GM18526 (cell line): Measurements from ENCODE around the gene DDX10.

Experiments used
- POLR2A ChIP-seq: IDR thresholded peaks from 3 replicates; pipeline ENCODE4 v1.6.1; 2011; ENCODE audit not compliant: insufficient read length; ENCODE audit errors: extremely low read depth

The DDX10 gene

GRCh38 chr11:108805030-108805429 is 140.2 kb downstream of the DDX10 start:
- no peak for TF ChIP-seq POLR2A

- TF ChIP-seq POLR2A: no peak
Observed at GRCh38 chr11:108807262-108807661, 142.4 kb downstream of the DDX10 start.

GRCh38 chr11:108813086-108813485 is 148.2 kb downstream of the DDX10 start:
- TF ChIP-seq POLR2A: no peak

GRCh38 chr11:108817976-108818375 is 153.1 kb downstream of the DDX10 start:
- TF ChIP-seq POLR2A: no peak

- TF ChIP-seq POLR2A: no peak
Observed at GRCh38 chr11:108818971-108819370, 154.1 kb downstream of the DDX10 start.

GRCh38 chr11:108819957-108820356 is 155.1 kb downstream of the DDX10 start:
- TF ChIP-seq POLR2A: no peak

- TF ChIP-seq POLR2A: no peak
Observed at GRCh38 chr11:108824545-108824944, 159.7 kb downstream of the DDX10 start.

GRCh38 chr11:108825381-108825780 is 160.5 kb downstream of the DDX10 start:
- no peak for TF ChIP-seq POLR2A

- TF ChIP-seq POLR2A: no peak
Observed at GRCh38 chr11:108826136-108826535, 161.3 kb downstream of the DDX10 start.

GRCh38 chr11:108835624-108836023 is 170.8 kb downstream of the DDX10 start:
- no peak for TF ChIP-seq POLR2A

GRCh38 chr11:108836541-108836940 is 171.7 kb downstream of the DDX10 start:
- no peak for TF ChIP-seq POLR2A

- no peak for TF ChIP-seq POLR2A
Observed at GRCh38 chr11:108838102-108838791, 173.4 kb downstream of the DDX10 start.

GRCh38 chr11:108838792-108839105 is 173.9 kb downstream of the DDX10 start:
- TF ChIP-seq POLR2A: no peak

GRCh38 chr11:108846009-108846408 is 181.1 kb downstream of the DDX10 start:
- no peak for TF ChIP-seq POLR2A

- no peak for TF ChIP-seq POLR2A
Observed at GRCh38 chr11:108847298-108847990, 182.6 kb downstream of the DDX10 start.

- no peak for TF ChIP-seq POLR2A
Observed at GRCh38 chr11:108851781-108852180, 186.9 kb downstream of the DDX10 start.

GRCh38 chr11:108852701-108853100 is 187.8 kb downstream of the DDX10 start:
- no peak for TF ChIP-seq POLR2A

GRCh38 chr11:108853151-108853550 is 188.3 kb downstream of the DDX10 start:
- no peak for TF ChIP-seq POLR2A

- TF ChIP-seq POLR2A: no peak
Observed at GRCh38 chr11:108853864-108854263, 189.0 kb downstream of the DDX10 start.
